GM12872 (cell line): Measurements from ENCODE around the gene PLCXD3.

Source experiments
- TF ChIP-seq, protein P1 (sequence below): IDR thresholded peaks from 3 replicates; pipeline ENCODE4 v1.5.1; 2011; ENCODE audit warnings: low read depth, mild to moderate bottlenecking, low read length, moderate library complexity; ENCODE audit not compliant: insufficient read depth

The PLCXD3 gene

DNA sequence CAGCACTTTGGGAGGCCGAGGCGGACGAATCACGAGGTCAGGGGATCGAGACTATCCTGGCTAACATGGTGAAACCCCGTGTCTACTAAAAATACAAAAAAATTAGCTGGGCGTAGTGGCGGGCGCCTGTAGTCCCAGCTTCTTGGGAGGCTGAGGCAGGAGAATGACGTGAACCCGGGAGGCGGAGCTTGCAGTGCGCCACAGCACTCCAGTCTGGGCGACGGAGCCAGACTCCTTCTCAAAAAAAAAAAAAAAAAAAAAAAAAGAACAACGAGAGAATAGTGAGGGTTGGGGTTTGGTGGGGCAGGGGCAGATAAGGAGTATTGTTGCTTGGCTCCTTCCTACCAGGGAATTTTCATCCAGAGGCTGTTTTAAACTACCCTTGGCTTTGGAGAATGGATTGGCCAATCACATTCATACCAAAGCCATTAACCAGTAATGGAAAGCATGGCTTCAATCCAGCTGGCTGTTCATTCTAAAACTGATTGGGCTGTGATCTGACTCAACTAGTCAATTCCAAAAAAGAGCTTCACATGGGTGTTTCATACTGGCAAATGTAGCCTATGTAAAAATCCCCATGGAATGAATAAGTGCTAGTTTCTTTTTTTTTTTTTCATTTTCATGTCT, 64.4 kb downstream of the PLCXD3 start:
- TF ChIP-seq, protein P1, sequence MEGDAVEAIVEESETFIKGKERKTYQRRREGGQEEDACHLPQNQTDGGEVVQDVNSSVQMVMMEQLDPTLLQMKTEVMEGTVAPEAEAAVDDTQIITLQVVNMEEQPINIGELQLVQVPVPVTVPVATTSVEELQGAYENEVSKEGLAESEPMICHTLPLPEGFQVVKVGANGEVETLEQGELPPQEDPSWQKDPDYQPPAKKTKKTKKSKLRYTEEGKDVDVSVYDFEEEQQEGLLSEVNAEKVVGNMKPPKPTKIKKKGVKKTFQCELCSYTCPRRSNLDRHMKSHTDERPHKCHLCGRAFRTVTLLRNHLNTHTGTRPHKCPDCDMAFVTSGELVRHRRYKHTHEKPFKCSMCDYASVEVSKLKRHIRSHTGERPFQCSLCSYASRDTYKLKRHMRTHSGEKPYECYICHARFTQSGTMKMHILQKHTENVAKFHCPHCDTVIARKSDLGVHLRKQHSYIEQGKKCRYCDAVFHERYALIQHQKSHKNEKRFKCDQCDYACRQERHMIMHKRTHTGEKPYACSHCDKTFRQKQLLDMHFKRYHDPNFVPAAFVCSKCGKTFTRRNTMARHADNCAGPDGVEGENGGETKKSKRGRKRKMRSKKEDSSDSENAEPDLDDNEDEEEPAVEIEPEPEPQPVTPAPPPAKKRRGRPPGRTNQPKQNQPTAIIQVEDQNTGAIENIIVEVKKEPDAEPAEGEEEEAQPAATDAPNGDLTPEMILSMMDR, result no peak

DNA sequence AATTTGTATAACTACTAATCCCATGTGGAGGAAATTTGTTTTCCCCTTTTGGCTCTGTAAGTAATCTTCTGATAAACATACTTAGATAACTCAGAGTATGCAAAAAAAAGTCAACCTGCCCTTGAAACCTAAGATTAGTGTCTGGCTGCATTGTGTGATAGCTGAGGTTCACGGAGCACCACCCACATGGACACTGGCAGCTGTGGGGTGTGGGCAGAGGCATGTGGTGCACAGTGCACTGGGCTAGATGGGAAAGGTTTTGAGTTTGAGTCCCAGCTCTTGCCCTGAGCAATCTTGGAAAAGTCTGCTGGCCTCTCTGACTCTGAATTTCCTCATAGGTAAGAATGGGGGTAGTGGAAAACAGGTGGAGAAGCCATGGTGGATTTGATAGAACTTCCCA, 75.1 kb downstream of the PLCXD3 start:
- TF ChIP-seq, protein P1, result no peak

DNA sequence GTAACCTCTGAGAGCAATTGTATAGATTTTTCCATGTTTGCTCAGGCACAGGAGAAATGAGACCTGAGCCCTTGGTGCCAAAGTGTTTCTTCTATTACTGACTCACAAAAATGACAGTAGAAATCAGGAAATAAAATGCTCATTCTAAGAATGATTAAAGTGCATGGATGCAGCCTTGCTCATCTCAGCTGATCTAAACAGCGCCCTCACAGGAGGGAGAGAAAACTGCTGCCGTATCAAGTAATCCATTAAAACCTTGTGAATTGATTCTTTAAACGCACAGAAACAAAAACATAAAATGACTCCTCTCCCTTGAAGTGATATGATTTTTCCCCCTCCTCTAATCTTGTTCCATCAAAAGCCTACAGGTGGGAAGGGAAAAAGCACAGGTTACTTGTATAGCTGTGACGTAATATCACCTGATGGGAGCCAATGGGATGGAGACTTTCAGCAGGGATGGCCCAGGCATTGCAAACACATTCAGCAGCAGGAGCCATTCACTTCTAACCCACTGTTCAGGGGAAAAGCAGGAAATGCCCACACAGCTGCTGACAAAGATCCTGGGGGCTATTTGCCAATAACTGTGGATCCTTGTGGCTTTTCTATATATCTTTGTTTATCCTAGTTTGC, 76.7 kb downstream of the PLCXD3 start:
- TF ChIP-seq, protein P1, result peak; percentile 58

DNA sequence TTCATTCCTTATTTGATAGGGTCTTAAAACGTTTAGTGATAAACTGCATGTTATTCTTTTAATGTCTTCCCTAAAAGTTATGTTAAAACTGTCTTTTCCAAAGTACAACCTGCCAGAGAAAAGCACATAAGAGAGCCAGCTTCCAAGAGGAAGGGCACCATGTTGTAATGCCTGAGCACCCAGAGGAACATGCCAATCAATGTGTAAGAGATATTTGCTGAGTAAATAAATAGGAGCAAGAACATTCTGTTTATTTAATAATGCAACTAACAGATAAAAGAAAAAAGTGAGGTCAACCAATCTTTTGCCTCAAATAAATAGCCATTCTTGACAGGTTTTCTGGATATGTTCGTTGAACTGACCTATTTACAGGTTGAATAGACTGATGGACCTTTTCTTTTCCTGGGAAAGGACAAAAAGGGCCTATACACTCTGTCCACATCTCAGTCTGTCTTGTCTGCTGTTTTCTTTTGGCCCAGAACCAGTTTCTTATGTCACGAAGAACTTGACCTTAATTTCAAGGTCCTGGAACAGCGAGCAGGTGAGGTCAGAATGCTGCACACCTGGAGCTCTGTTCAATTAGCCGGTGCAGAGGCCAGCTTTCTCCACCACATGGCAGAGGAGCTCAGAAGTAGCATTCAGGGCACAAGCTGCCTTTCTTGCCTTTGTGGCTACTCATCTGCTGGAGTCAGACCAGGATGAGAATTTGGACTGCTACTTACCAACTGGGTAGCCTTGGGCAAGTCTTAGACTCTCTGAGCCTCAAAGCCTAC, 77.7 kb downstream of the PLCXD3 start:
- TF ChIP-seq, protein P1, result no peak

DNA sequence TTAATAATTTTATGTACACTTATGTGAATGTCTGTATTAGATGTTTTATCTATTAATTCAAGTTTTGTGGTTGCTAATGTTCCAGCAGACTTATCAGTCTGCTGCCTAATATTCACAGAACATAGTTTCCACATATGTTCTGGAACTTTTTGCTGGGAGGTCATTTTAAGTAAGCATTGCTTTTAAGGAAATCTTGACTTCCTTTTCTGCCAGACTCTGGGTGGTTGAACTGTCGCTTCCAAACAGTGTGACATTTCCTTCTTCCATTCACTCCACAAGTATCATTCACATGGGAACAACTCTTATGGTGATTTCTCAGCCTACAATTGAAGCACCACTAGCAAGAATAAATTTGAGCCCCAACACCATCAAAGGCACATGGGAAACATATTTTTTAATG, 82.9 kb downstream of the PLCXD3 start:
- TF ChIP-seq, protein P1, result no peak

DNA sequence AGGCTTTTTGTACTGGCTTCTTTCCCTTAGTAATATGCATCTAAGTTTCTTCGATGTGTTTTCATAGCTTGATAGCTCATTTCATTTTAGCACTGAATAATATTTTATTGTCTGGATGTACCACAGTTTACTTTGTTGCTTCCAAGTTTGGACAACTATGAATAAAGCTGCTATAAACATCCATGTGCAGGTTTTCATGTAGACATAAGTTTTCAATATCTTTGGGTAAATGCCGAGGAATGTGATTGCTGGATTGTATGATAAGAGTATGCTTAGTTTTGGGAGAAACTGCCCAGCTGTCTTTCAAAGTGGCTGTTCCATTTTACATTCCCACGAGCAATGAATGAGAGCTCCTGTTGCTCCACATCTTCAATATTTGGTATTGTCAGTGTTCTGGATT, 84.7 kb downstream of the PLCXD3 start:
- TF ChIP-seq, protein P1, result no peak

DNA sequence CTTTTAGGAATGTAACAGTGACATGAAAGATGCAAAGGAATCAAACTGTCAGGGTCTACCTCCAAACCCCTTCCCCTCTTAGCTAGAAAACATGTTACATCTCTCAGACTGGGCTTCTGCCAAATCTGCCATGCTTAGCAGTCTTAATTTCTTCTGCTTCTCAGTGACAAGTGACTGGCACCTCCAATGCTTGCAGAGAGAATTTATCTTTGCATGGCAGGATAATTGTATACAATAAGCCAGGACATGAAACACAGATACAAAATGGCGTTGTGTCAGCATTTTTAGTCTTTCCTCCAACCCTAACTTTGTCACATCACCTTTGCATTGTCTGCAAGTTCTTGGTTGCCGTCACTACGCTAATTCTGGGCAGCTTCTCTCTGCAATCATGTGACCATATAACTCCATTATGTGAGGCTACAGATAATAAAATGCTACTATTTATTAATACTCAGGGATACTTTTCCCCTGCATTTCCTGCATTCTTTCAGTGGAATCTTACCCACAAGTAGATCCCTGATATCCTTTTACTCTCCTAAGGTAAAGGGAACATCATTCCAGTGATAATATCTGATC, 89.8 kb downstream of the PLCXD3 start:
- TF ChIP-seq, protein P1, result no peak
